Activated naive CD8-positive, alpha-beta T cell treated with anti-CD3 and anti-CD28 coated beads, Interleukin-2, amount 50 U/mL, for 16 hours (primary cell): ENCODE results near the gene RALGPS1.

Experiments
- DNase-seq: peaks from one replicate; pipeline ENCODE4 v3.0.0-alpha.2; 2020; ENCODE audit warnings: low read depth, low spot score

Gene RALGPS1

GRCh38 chr9:127252410-127253318, 338.1 kb downstream of the RALGPS1 start:
- DNase-seq: no peak

GRCh38 chr9:127253446-127253845, 338.9 kb downstream of the RALGPS1 start:
- DNase-seq: no peak

GRCh38 chr9:127255692-127256091, 341.1 kb downstream of the RALGPS1 start:
- no peak for DNase-seq

- DNase-seq: no peak
These were observed 341.7 kb downstream of the RALGPS1 start for GRCh38 chr9:127256324-127256723.

GRCh38 chr9:127258606-127259471, 344.3 kb downstream of the RALGPS1 start:
- no peak for DNase-seq

- no peak for DNase-seq
These were observed 348.0 kb downstream of the RALGPS1 start for GRCh38 chr9:127262602-127263001.

GRCh38 chr9:127263237-127263636, 348.7 kb downstream of the RALGPS1 start:
- DNase-seq: no peak

GRCh38 chr9:127263664-127264063, 349.1 kb downstream of the RALGPS1 start:
- no peak for DNase-seq

GRCh38 chr9:127264462-127265219, 350.1 kb downstream of the RALGPS1 start, which contains the start of gene GARNL3:
Gene GARNL3 (plus strand): TSS chr9:127264774. CDS start chr9:127264878, 104 bp downstream.
- DNase-seq: no peak

GRCh38 chr9:127267793-127268525, 353.4 kb downstream of the RALGPS1 start:
- no peak for DNase-seq

- no peak for DNase-seq
These were observed 354.9 kb downstream of the RALGPS1 start for GRCh38 chr9:127269449-127269848.
